ENCODE results near the gene YPEL3.

YPEL3 gene

DNA sequence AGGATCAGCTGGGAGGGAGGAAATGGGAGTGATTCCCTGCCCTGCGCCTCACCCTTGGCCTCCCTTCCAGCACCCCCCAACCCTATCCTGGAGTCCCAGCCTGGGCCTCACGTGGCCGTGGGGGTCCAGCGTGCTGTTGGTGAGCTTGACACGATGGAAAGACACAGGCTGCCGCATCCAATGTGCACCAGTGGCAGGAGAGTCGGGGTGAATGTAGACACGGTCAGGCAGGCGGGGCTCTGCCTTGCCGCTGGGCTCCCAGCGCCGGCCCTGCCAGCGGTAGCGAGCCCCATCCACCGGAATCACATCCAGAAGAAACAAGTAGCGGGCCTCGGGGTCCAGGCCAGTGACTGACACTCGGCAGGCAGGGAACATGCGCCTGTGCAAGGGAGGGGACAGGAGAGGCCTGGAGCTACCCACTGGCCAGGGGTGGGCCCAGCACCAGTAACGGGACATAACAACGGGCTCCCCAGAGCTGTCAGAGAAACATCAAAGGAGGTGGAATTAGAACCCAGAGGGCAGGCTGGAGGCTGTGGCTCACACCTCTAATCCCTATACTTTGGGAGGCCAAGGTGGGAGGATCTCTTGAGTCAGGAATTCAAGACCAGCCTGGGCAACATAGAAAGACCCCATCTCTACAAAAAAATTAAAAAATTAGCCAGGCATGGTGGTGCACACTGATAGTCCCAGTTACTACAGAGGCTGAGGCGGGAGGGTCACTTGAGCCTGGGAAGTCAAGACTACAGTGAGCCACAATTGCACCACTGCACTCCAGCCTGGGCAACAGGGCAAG, 7.0 kb downstream of the YPEL3 start:
- TF ChIP-seq, protein P1, sequence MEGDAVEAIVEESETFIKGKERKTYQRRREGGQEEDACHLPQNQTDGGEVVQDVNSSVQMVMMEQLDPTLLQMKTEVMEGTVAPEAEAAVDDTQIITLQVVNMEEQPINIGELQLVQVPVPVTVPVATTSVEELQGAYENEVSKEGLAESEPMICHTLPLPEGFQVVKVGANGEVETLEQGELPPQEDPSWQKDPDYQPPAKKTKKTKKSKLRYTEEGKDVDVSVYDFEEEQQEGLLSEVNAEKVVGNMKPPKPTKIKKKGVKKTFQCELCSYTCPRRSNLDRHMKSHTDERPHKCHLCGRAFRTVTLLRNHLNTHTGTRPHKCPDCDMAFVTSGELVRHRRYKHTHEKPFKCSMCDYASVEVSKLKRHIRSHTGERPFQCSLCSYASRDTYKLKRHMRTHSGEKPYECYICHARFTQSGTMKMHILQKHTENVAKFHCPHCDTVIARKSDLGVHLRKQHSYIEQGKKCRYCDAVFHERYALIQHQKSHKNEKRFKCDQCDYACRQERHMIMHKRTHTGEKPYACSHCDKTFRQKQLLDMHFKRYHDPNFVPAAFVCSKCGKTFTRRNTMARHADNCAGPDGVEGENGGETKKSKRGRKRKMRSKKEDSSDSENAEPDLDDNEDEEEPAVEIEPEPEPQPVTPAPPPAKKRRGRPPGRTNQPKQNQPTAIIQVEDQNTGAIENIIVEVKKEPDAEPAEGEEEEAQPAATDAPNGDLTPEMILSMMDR (conservative IDR thresholded peaks at IDR 0.05; ENCODE audit: control insufficient read depth, insufficient read depth, low read depth, low read length) = no peak
- no peak for DNase-seq (ENCODE audit: low read depth)
- H3K4me3 ChIP-seq (ENCODE audit: control insufficient read depth, low read depth, low read length) = no peak overlapping the region

DNA sequence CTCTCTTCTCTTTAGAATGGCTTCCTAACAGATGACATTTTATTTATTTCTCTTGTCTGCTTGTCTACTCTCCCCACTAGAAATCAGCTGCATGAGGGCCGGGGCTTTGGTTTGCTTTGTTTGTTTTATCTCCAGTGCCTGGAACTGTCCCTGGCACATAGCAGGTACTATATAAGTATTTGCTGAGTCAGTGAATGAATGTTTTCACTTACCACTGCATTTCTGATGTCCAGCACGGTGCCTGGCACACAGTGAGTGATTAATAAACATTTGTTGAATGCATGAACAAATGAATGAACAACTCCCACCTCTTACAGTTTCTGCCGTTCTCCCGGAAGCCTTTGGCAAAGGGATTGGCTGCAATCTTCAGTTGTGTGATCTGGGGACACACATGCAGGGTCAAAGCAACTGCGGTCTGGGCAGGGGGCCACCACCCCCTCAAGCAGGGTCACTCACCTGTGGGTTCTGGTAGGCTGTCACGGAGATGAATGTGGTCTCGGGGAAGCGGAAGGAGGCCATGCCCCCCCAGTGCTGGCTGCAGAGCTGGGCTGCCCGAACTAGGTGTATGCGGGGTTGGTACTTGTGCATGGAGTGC, 7.7 kb downstream of the YPEL3 start:
- DNase-seq (ENCODE audit: low read depth) = no peak
- no peak overlapping the region for H3K4me3 ChIP-seq (ENCODE audit: control insufficient read depth, low read depth, low read length)
- TF ChIP-seq, protein P1 (conservative IDR thresholded peaks at IDR 0.05; ENCODE audit: control insufficient read depth, insufficient read depth, low read depth, low read length) = no peak

DNA sequence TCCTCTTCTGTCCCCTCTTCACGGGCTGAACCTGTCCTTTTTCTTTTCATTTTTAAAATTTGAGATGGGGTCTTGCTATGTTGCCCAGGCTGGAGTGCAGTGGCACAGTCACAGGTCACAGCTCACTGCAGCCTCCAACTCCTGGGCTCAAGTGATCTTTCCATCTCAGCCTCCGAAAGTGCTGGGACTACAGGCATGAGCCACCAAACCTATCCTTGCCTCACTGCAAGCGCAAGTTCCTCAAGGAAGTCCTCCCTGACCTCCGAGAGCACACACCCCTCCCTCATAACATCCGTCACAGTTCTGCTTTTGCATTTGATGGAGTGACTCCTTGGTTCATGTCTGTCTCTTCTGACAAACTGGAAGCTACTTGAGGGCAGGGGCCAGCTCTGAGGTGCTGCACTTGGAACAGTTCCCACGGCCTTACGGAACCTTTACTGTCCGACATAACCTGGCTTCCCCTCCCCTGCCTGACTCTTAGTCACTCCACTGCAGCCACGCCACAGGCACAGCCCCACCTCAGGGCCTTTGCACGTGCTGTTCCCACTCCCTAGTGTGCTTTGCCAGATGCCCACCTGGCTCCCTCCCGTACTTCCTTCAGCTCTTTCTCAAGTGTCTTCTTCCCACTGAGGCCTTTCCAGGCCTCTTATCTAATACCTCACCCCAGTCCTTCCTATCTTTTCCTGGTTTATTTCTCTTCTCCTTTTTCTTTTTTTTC, 8.7 kb downstream of the YPEL3 start:
- TF ChIP-seq, protein P1 (conservative IDR thresholded peaks at IDR 0.05; ENCODE audit: control insufficient read depth, insufficient read depth, low read depth, low read length) = no peak
- no peak for DNase-seq (ENCODE audit: low read depth)
- no peak overlapping the region for H3K4me3 ChIP-seq (ENCODE audit: control insufficient read depth, low read depth, low read length)

DNA sequence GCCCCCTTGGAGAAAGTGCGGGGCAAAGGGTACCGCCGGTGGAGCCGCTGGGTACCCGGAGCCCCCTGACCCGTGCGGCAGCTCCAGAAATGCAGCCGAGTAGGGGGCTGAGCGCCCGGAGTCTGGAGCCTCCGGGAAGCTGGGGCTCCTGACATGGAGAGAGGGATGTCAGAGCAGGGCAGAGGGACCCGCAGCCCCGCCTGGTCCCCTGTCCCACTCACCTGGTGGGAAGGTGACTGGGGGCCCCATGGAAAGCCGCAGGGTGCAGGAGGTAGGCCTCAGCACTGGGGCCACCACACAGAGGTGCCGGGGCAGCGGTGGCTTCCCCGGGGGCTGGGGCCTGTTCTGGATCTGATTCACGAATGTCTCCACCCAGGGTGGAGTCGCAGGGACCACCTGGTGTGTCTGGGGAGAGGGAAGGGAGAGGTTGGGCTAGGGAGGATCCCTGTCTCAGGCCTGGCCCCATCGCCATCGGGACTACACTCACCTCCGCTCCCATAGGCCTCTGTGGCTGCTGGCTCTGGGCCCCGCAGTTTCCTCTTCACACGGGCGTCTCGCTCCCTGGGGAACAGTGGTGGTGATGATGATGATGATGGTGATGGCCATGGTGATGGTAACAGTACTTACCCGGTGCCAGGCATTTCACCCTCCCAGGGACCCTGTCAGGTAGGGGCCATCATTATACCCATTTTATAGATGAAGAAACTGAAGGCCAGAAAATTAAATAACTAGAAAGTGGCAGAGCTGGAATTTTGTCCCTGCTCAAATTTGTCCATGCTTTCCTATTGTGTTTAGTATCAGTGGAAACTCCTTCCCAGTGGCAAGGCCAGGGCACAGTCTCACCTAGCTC, 9.5 kb downstream of the YPEL3 start:
- DNase-seq (ENCODE audit: low read depth) = no peak
- no peak overlapping the region for H3K4me3 ChIP-seq (ENCODE audit: control insufficient read depth, low read depth, low read length)
- TF ChIP-seq, protein P1 (conservative IDR thresholded peaks at IDR 0.05; ENCODE audit: control insufficient read depth, insufficient read depth, low read depth, low read length) = no peak

DNA sequence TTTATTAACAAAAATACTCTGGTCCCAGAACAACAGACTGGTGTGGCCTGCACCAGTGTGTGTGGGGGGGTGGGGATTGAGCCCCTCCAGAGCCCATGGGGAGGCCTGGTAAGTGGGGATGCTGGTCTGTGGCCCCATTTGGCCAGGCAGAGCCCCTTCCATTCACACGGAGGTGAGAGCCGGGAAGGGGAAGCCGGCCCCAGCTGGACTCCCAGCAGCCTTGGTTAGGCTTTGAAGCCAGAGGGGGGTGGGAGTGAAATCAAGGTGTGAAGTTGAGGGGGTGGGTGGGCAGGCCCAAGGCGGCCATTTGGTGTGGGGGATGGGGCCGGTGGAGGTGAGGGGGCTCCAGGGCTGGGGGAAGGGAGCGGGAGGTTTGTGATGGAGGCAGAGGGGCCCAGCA, 10.2 kb downstream of the YPEL3 start:
- DNase-seq (ENCODE audit: low read depth) = no peak
- TF ChIP-seq, protein P1 (conservative IDR thresholded peaks at IDR 0.05; ENCODE audit: control insufficient read depth, insufficient read depth, low read depth, low read length) = no peak
- no peak overlapping the region for H3K4me3 ChIP-seq (ENCODE audit: control insufficient read depth, low read depth, low read length)

DNA sequence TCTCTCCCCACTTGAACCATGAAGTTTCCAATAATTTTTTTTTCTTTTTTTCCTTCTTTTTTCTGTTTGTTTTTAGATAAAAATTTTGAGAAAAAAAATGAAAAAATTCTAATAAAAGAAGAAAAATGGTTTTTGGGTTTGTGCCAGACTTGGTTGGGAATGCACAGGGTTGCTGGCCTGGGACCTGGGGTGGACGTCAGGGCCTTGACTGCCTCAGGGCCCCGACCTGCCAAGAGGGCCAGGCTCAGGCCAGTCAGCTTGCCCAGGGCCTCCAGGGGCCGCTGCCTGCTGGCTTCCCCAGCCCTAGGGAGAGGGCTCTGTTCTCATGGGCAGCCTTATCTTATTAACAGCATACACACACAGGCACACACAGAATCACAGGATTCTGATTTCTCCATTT, 10.8 kb downstream of the YPEL3 start:
- TF ChIP-seq, protein P1 (conservative IDR thresholded peaks at IDR 0.05; ENCODE audit: control insufficient read depth, insufficient read depth, low read depth, low read length) = no peak
- H3K4me3 ChIP-seq (ENCODE audit: control insufficient read depth, low read depth, low read length) = no peak overlapping the region

More for the DNA sequence above, 10.8 kb downstream of the YPEL3 start:
- no peak for DNase-seq (ENCODE audit: low read depth)

Data from fibroblast of mammary gland (primary cell).